ENCODE results near the gene KLRG1. TPM values are rescaled to one million over a fixed set of nuclear protein-coding genes. Genes with fewer than 3 reads are reported as not detected.

KLRG1 gene
- total RNA-seq (2022; extraction: Qiagen RNA extraction) = 1.1 to 2.0 TPM (median 1.5 TPM) in 5 replicates

DNA sequence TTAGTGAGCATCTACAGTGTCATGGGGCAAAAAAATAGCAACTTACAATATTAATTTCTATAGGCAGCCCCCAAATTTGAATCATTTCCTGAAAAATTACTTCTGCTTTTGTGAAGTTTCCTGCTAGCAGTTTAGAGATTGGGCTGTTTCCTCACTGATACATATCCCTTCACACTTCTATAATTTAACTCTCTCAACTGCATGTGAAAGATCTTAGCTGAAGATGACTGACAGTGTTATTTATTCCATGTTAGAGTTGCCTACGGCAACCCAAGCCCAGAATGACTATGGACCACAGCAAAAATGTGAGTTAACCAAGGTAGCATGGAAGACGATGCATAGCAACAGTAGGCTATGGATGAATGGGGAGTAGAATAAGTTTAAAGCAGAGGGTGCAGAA is at the start of gene KLRG1:
KLRG1 (plus strand) TSS at position 134 of the 400 bp plus-strand sequence; CDS start at position 224, 90 bp downstream.

DNA sequence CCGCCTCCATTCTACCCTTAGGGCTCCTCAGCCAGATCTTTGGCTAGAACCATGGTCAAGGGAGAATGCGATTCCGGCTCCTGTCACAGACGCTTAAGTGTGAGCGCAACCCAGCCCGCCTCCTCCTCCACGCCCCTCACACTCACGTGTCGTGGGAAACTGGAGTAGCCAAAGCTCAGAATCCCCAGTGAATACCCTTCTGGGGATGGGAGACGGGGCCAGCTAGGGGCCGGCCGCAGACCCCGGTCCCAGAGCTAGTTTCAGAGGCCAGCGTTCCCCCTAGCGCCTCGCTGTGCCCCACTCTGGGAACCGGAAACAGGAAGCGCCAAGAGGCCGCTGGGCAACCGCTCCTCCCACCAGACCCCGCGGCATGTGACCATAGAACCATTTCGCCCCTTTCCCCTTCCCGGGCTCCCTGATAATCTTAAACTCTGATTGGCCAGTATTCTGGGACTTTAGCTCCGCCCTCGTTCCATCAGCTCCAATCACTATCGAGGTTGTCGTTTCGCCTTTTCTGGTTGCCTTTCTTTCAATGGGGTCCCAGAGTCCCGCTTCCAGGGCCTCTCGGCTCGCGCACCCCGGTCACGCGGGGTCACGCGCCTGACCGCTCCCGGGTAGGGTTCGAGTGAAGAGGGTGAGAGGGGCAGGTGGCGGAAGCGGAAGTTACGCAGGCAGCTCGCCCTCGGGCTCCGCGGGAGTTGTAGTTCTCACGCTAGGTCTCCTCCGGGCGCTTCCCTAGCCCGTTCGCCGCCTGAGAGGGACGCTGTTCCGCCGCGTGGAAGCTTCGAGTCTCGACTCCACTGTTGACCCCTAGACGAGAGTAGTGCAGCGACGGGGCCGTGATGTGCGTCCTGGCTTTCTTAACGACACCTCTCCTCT is 39.8 kb upstream of the KLRG1 start, which contains the start of gene M6PR:
M6PR (minus strand) TSS at position 304 of the 879 bp plus-strand sequence. CDS start 3,241 bp downstream, outside the sequence.

Other genes starting within 250 kb of the KLRG1 start
- gene A2ML1, start 166.9 kb upstream of the KLRG1 start, total RNA-seq (2022; extraction: Qiagen RNA extraction) = not detected in 5 replicates
- 7.8 to 11.0 TPM (median 10.9 TPM) in 5 replicates for gene PHC1, start 75.0 kb upstream of the KLRG1 start, total RNA-seq (2022; extraction: Qiagen RNA extraction)
- gene M6PR, start 39.9 kb upstream of the KLRG1 start, total RNA-seq (2022; extraction: Qiagen RNA extraction) = 148 to 168 TPM (median 161 TPM) in 5 replicates
- gene A2M, start 126.4 kb downstream of the KLRG1 start, total RNA-seq (2022; extraction: Qiagen RNA extraction) = 0.05 to 0.23 TPM (median 0.11 TPM) in 5 replicates
- gene PZP, start 218.8 kb downstream of the KLRG1 start, total RNA-seq (2022; extraction: Qiagen RNA extraction) = not detected in 5 replicates

Measured in A549 treated with dexamethasone at 1 μM for 4 hours (cell line).